AG08396 (cell line): ENCODE measurements around the gene SDR42E2.
"Not testable (repeated sequence)": the region's sequence is repeated elsewhere in the genome, so short reads cannot be mapped to it uniquely, and the experiment has no call there.

Source experiments
- DNase-seq: peaks from one replicate; pipeline ENCODE4 v3.0.0; 2012; ENCODE audit warnings: low spot score, mixed read lengths

SDR42E2 gene

DNA sequence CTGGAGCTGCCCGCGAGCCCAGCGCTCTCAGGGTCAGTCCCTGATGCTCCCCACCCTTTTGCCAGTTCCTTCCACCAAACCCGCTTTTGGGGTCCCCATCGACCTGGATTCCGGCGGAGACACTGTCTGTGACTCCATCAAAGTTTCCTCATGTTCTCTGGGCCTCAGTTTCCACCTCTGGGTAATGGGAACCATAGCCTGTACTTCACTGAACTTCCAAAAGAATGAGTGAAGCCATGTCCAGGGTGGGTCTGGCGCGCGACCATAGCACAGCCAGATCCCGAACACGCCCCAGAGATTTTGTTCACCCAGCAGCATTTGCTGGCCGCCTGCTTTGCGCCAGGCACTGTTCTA is 327 bp downstream of the SDR42E2 start:
- DNase-seq = no peak

DNA sequence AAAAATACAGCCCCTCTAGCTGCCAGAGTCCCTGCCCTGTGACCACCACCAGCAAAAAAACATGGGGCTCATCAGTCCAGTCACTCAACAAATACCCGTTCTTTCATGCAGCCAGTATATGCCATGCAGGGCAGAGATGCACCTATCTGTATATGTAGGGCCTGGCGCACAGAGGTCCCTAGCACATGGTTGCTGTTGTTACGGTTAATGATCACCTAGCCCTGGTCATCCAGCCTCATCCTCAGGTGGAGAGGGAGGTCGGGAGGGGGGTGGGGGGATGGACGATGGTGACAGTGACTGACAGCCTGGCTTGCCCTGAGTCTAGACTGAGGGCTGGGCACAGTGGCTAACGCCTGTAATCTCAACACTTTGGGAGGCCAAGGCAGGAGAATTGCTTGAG is 1.5 kb downstream of the SDR42E2 start:
- no peak for DNase-seq

DNA sequence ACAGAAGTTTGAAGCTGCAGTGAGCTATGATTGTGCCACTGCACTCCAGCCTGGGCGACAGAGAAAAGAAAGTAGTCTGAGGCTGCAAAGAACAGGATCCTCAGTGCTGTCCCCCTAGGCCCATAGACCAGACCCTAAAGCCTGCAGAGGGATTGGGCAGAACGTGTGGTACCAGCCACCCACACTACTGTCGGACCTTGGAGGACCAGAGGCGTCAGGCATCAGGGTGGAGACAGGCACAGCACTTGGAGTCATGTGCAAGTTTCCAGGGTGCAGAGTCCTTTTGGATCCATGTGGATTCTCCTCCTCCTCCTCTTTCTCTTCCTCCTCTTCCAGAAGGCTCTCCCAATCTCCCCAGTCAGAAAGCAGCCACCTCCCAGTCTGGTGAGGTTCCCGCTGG is 2.2 kb downstream of the SDR42E2 start:
- no peak for DNase-seq

DNA sequence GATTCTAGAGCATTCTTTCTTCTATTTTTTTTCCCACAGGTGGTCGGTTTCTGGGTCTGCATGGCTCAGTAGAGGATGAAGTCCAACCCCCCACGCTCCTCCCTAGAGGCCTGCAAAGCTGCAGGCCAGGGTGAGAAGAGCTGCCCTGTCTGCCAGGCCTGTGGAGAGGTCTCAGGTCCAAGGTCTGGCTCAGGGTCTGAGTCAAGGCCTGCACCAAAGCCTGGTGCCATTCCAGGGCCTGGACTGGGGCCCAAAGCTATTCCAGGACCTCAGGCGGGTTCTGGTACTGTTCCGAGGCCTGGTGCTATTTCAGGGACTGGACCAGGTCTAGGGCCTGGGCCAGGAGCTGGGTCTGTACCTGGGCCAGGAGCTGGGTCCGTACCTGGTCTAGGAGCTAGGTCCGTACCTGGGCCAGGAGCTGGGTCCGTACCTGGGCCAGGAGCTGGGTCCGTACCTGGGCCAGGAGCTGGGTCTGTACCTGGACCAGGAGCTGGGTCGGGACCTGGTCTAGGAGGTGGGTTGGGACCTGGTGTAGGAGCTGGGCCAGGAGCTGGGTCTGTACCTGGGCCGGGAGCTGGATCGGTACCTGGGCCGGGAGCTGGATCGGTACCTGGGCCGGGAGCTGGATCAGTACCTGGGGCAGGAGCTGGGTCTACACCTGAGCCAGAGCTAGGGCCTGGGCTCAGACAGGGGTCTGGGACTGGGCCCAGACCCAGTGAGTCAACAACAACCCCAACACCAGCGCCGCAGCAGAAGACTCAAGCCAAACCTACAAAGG is 3.4 kb downstream of the SDR42E2 start:
- DNase-seq = no peak

DNA sequence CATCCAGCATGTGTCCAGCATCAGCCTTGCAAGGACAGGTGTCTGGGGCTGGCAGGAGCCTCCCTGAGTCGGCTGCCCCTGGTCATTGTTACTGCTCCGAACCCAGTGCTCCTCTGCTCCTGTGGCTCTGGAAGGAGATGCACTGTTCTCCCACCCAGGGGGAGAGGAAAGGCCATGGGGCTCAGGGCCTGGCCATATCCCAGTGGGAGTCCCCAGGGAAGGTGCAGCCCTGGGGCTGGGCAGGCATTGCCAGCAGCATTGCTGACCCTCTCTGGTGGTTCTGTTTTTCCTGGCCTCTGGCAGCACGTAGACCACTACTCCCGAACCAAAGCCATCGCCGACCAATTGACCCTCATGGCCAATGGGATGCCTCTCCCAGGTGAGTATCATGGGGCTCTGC is 9.6 kb downstream of the SDR42E2 start:
- no peak for DNase-seq

DNA sequence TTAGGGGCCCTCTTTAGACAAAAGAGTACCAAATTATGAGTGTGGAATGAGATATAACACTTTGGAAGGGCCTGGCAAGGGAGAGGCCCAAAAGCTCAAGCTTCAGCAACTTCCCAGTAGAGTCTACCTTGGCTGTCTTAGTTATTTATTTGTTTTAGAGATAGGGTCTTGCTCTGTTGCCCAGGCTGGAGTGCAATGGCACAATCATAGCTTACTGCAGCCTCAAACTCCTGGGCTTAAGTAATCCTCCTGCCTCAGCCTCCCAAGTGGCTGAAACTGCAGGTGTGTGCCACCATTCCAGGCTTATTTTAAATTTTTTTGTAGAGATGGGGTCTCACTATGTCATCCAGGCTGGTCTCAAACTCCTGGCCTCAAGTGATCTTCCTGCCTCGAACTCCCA is 10.3 kb downstream of the SDR42E2 start:
- DNase-seq = not testable (repeated sequence)

DNA sequence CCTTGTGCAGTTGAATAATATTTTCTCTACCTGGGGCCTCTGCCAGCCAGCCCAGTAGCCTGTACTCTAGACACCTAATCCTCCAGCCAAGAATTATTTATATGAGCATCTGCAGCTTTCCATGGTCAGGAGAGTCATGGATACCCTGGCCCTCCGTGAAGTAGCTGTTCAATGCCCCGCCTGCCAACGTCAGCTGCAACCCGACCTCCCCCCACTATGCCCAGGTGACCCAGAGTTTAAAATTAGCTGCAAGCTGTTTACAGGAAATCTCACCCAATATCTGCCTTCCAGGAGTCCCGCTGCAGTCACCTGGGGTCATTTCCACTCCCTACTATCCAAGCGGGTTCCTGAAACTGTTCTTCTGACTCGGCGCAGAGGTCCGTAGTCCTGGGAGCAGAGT is 12.3 kb downstream of the SDR42E2 start:
- no peak for DNase-seq

DNA sequence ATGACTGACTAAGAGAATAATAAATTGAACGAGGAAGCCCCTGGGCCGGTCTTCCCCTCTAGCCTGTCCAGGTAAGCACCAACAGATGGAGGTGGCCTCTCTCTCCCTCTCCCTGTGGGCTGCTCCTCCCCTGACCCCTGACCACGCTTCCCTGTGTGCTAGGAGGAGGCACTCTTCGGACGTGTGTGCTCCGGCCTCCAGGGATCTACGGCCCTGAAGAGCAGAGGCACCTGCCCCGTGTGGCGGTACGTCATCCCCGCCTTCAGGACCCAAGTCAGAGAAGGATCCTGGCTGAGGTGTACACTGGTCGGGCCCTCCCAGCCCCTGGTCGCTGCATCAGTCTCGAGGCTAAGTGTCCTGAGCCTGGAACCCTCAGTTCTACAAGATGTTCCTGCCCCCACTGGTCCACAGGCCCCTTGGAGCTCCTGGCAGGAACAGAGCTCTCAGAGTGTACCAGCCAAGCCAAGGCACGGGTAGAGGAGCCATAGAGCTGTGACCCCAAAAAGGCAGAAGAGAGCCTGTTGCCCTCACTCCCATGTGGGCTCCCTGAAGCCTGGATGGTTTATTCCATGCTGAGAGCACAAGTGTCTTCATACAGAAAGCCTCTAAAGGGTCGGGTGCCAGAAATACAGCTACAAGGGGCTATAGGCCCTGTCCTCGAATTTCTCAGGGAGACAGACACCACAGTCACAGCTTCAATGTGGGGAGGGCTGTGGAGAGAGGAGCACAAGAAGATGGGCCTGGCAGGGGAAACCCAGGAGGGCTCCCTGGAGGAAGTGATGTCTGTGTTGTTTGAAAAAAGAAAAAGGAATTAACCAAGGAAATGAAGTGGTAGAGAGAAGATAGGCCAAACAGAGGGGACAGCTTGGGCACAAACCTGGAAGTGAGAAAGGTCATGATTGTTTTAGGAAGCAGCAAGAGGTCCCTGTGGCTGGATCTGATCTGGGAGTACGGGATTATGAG is 15.9 kb downstream of the SDR42E2 start:
- DNase-seq = no peak

DNA sequence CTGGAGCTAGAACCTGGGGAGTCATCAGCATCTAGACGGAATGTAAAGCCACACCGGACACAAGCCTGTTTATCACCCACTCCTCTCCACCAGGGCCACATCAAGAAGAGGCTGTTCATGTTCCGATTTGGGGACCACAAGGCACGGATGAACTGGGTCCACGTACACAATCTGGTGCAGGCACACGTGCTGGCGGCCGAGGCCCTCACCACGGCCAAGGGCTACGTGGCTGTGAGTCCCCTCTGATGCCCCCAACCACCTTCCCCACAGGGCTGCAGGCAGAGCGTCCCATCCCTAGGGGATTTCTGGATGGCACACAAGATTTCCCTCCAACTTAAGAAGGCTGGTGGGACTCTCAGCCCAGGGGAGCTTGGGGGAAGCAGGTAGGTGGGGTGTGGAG is 19.1 kb downstream of the SDR42E2 start:
- no peak for DNase-seq

DNA sequence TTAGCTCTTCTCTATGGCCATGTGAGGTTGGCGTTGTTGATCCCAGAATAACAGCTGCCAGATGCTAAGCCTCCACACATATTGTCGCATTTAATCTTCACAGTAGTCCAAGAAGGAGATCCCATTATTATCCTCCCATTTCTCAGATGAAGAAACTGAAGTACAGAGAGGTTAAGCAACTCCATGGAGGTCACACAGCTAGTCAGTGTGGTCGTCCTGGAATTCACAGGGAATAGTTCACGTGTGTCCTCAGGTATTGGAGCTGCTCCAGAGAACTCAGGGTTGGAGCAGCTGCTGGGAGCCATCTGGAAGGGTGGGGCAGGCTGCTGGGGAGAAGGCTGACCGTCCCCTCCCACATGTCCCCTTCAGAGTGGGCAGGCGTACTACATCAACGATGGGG is 19.5 kb downstream of the SDR42E2 start:
- no peak for DNase-seq

DNA sequence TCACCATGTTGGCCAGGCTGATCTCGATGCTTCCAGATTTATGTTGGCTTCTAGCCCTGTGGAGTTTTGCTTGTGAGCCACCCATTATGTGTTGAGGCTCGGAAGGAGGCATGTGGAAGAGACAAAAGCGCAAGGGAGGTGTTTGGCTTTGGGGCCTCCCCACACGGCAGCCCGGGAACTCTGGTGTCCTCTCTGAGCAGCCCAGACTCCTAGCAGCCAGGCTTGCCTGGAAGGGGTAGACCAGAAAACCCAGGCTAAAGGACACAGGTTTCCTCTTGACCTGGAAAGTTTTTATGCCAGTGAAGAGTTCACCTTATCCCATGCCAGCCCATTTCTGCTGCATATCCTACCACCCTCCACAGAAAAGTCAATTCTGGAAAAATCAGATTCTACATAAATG is 21.0 kb downstream of the SDR42E2 start:
- DNase-seq = no peak

DNA sequence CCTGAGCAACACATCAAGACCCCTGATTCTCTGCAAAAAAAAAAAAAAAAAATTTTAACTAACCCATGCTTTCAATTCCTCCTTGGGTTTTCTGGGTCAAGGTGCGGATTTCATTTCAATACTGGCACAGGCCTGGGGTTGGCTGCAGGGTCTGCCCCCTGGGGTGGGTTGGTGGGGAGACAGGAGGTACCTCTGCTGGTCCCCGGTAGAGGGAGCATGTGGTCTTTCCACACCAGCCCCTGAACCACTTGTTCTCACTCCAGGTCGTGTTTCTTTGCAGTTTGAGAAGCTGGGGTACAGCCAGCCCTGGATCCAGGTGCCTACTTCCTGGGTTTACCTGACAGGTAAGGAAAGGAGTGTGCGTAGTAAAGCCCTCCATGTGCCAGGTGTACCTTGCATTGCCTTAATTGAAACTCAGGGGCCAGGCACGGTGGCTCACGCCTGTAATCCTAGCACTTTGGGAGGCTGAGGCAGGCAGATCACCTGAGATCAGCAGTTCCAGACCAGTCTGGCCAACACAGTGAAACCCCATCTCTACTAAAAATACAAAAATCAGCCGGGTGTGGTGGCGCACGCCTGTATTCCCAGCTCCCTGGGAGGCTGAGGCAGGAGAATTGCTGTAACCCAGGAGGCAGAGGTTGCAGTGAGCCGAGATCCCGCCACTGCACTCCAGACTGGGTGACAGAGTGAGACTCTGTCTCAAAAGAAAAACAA is 21.8 kb downstream of the SDR42E2 start:
- no peak for DNase-seq

DNA sequence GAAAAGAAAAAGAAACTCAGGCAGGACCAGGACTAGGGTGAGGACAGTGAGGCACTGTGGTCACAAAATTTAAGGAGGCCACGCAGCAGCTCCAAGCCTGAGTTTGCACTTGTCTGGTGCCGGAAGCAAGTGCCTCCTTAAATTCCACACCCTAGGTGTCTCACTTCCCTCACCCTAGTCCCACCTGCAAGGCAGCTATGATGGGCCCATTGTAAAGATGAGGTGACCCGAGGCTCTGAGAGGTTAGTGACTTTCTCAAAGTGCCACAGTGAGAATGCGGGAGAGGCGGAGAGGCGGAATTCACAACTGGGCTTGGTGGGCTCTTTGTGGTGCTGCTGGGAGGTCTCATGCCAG is 22.3 kb downstream of the SDR42E2 start:
- no peak for DNase-seq

DNA sequence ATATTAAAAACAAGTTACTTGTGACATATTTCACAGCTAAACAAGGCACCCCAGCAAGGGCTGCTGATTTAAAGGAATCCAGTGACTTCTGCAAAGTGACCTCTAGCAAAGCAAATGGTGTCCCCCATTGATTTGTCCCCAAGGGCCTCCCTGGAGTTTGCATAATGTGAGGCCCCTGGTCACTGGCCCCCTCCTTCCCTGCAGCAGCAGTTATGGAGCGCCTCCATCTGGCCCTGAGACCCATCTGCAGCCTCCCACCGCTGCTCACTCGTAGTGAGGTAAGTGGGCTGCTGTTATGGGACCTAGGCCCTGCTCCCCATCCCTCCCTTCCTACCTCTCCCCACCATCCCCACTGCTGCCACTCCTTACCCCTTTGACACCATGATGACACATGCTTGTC is 24.2 kb downstream of the SDR42E2 start:
- no peak for DNase-seq

DNA sequence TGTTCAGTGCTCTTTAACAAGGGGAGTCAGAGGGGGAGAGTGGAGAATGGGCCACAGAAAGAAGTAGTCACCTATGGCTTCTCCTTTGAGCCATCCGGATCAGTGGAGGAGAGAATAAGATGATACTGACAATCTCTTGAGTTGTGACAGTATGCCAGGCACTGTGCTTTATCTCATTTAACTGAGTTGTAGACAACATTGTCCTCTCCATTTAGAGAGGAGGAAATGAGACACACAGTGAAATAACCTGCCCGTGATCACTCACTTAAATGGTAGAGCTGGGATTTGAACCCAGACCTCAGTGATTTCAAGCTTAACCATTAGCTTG is 25.9 kb downstream of the SDR42E2 start:
- DNase-seq = no peak

DNA sequence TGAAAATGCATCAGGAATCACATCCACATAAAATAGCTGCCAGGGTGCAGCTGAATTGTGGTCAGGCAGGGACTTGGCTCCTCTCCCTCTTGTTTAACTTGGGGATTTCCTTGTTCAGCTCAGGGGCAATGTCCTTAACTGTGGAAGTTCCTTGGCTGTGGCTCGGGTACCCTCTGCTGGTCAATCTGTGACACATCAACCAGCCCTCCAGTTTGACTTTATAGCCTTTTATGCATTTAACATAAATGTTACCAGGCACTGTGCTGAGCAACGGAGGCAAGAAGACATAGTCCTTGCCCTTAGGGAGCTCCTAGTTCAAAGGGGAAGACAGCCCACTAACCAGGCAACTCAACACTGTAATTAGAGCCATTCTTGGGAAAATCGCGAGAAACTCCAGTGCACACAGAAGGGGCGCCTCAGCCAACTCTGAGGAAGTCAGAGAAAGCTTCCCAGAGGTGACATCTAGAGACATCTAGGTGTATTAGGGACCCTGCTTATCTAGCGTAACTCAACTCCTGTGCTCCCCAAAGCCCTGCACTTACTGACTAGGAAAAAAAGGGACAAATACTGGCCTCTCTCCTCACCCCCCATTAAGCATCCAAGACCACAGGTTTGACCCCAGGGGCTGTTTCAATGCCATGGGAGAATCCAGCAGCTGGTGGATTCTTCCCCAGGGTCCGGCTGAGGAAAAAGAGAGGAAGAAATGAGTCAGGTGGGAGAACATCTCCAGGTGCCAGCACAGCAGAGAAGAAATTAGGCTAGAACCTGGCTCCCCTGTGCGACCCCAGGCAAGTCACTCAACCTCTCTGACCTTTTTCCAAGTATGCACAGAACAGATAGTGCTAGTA is 26.5 kb downstream of the SDR42E2 start:
- peak; percentile 75 for DNase-seq

DNA sequence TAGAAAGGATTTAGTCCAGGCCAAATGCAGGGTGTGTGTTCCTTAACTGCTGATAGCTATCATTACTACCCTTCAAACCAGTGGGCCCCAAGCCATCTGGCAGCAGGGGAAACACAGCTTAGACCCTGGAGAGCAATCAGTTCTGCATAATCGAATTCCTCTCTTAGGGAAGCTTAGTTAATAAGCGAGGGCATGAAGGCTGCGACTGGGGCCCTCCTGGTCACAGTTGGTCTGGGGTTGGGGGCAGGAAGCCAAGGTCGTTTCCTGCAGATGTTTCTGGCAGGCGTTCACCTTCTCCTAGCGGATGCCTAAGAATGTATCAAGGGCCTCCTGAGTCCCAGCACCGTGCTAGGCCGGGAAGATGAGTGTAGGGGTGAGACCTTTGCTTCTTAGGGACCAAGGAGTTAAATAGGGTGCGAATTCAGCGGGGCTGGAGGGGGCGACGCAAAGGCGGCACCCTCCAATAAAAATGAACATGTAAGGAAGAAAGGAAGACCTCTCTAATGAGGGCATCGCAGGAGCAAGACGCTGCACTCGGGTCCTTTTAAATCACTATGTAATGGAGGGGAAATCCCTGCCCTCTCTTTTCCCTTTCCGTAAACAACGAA is 27.3 kb downstream of the SDR42E2 start:
- DNase-seq = no peak

DNA sequence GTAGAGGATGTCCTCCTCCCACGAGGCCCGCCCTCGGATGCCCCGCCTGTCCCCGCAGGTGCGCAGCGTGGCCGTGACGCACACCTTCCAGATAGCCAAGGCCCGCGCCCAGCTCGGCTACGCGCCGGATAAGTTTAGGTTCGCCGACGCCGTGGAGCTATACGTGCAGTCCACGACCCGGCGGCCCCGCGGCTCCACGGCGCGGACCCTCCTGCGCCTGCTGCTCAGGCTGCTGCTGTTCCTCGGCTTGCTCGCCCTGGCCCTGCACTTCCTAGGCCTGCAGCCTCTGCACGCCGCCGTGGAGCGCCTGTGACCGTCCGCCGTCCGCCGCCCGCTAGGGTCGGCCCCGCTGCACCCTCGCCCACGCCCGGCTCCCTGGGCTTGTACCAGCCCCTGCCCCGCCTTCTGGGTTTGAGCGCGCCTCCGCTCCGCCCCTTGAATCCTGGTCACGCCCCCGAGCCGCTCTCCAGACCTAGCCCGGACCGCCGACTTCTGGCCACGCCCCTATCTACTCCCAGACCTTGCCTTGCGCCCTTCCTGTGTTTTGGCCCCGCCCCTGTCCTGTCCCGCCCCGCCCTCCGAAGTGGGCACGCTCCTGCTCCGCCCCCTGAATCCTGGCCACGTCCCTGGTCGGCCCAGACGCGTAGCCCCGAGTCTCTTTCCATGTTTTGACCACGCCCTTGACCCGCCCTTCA is 27.9 kb downstream of the SDR42E2 start:
- DNase-seq = no peak

DNA sequence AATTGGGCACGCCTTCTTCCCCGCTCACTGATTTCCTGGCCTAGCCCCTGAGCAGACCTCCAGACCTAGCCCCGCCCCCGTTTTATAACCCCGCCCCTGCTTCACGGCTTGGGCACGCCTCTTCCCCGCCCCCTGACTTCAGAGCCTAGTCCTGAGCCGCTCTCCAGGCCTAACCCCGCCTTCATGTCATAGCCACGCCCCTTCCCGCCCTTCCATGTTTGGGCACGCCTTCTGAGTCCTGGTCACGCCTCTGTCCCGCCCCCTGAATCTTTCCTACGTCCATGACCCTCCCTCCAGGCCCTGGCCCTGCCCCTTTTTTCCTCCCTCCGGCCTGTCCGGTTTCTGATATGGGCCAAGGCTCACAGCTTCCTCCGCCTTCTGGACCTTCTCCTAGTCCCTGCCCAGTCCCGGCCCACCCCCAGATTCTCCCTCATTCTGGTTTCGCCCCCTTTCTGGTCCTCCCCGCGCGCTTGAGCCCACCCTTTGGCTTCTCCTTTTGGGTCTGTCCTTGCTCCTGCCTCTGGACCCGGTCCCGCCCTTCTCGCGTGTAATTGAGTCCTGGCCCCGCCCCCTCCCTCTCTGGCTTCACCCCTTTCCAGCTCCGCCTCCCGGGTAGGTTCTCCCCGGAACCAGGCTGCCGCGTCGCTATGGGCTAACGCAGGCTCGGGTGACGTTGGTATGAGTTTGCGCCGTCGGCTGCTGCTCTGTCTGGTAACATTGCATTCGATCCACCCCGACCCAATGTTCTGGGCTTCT is 28.6 kb downstream of the SDR42E2 start:
- DNase-seq = peak; percentile 96
